Keratinocyte (primary cell): ENCODE results near the gene PRPF6.

Experiments used
- CTCF ChIP-seq, 3 experiments: IDR thresholded peaks in 1 of 3; conservative IDR thresholded peaks in 1 of 3; optimal IDR thresholded peaks in 1 of 3; 2 replicates in 2 of 3; 3 replicates in 1 of 3; pipeline versions ENCODE3 to v1.5.1; 2011; ENCODE audit warnings: low read length in 3 of 3, mild to moderate bottlenecking in 3 of 3, moderate library complexity in 2 of 3, control low read depth in 1 of 3, inconsistent platforms in 1 of 3; ENCODE audit not compliant: insufficient read depth in 2 of 3; ENCODE audit errors: extremely low read depth in 1 of 3
- EZH2 ChIP-seq: IDR thresholded peaks from one replicate; pipeline ENCODE4 v1.6.1; 2012; ENCODE audit warnings: inconsistent platforms, mild to moderate bottlenecking, low read length, moderate library complexity

- no peak for TF ChIP-seq CTCF (optimal IDR thresholded peaks at IDR 0.05 in 1 of 3, IDR thresholded peaks at IDR 0.05 in 1 of 3, conservative IDR thresholded peaks at IDR 0.05 in 1 of 3; ENCODE audit: extremely low read depth in 1 of 3, insufficient read depth in 2 of 3, low read length in 3 of 3)
- no peak for TF ChIP-seq EZH2
Observed at GRCh38 chr20:64050261-64051032, 69.5 kb downstream of the PRPF6 start.
